HUDEP-2 (cell line): ENCODE results near the gene GBE1.
A peak's percentile ranks its signal among the peaks of the same experiment; 100 is the strongest.
"Not testable (repeated sequence)": the region's sequence is repeated elsewhere in the genome, so short reads cannot be mapped to it uniquely, and the experiment has no call there.

Experiments
- DNase-seq, 76 experiments: peaks; one replicate each; lab custom pipeline; 2025; ENCODE audit not compliant: unreplicated experiment in 76 of 76; lab: John Stamatoyannopoulos, UW

Gene GBE1

GRCh38 chr3:81550415-81550814, 211.0 kb downstream of the GBE1 start:
- peak in 36 of 76 experiments; percentile 0 to 58 (median 12) for DNase-seq

- DNase-seq: no peak
Measured at GRCh38 chr3:81549831-81550230, 211.6 kb downstream of the GBE1 start.

GRCh38 chr3:81549388-81549787, 212.1 kb downstream of the GBE1 start:
- peak in 66 of 76 experiments; percentile 3 to 89 (median 60) for DNase-seq

GRCh38 chr3:81545572-81545971, 215.9 kb downstream of the GBE1 start:
- DNase-seq: no peak

- DNase-seq: no peak
Measured at GRCh38 chr3:81544385-81544784, 217.1 kb downstream of the GBE1 start.

- no peak for DNase-seq
Measured at GRCh38 chr3:81540787-81541186, 220.7 kb downstream of the GBE1 start.

GRCh38 chr3:81531846-81532245, 229.6 kb downstream of the GBE1 start:
- DNase-seq: no peak

GRCh38 chr3:81531263-81531662, 230.2 kb downstream of the GBE1 start:
- no peak for DNase-seq

GRCh38 chr3:81530180-81530939, 231.1 kb downstream of the GBE1 start:
- no peak for DNase-seq

- DNase-seq: no peak
Measured at GRCh38 chr3:81521855-81522254, 239.6 kb downstream of the GBE1 start.

GRCh38 chr3:81518945-81519344, 242.5 kb downstream of the GBE1 start:
- no peak for DNase-seq

GRCh38 chr3:81516042-81516441, 245.4 kb downstream of the GBE1 start:
- DNase-seq: no peak

GRCh38 chr3:81513591-81513990, 247.9 kb downstream of the GBE1 start:
- DNase-seq: no peak

GRCh38 chr3:81503026-81503425, 258.4 kb downstream of the GBE1 start:
- no peak for DNase-seq

GRCh38 chr3:81502236-81502635, 259.2 kb downstream of the GBE1 start:
- DNase-seq: no peak

- DNase-seq: no peak
Measured at GRCh38 chr3:81500039-81500438, 261.4 kb downstream of the GBE1 start.

- no peak for DNase-seq
Measured at GRCh38 chr3:81497572-81498251, 263.7 kb downstream of the GBE1 start.

- no peak for DNase-seq
Measured at GRCh38 chr3:81496407-81497104, 264.9 kb downstream of the GBE1 start.

GRCh38 chr3:81492471-81492870, 269.0 kb downstream of the GBE1 start:
- DNase-seq: not testable (repeated sequence)

GRCh38 chr3:81492040-81492439, 269.4 kb downstream of the GBE1 start:
- DNase-seq: no peak

GRCh38 chr3:81490541-81491288, 270.7 kb downstream of the GBE1 start:
- DNase-seq: peak in 74 of 76 experiments; percentile 1 to 84 (median 62)
